Measurements from ENCODE around the gene GGCX.
"Not testable (repeated sequence)": the region's sequence is repeated elsewhere in the genome, so short reads cannot be mapped to it uniquely, and the experiment has no call there.

Gene GGCX

GRCh38 chr2:85561280-85562212 lies at the start of gene GGCX:
Gene GGCX, minus strand, starts transcription at chr2:85561493. Its CDS starts 65 bp downstream, at chr2:85561428.
- TF ChIP-seq CTCF (IDR thresholded peaks at IDR 0.05; ENCODE audit: control insufficient read depth, extremely low read depth, insufficient read depth): no peak
- DNase-seq (ENCODE audit: low read depth): peak; percentile 79

GRCh38 chr2:85607268-85608215 lies 46.2 kb upstream of the GGCX start:
- TF ChIP-seq CTCF (IDR thresholded peaks at IDR 0.05; ENCODE audit: control insufficient read depth, extremely low read depth, insufficient read depth): no peak
- DNase-seq (ENCODE audit: low read depth): no peak
- H3K4me3 ChIP-seq (ENCODE audit: low read depth, low read length): no peak overlapping the region

More at GRCh38 chr2:85561280-85562212, at the start of gene GGCX:
- peak within 1 kb of the TSS; percentile 95 for H3K4me3 ChIP-seq (ENCODE audit: low read depth, low read length)

GRCh38 chr2:85606116-85606455 lies 44.8 kb upstream of the GGCX start:
- DNase-seq (ENCODE audit: low read depth): no peak
- no peak overlapping the region for H3K4me3 ChIP-seq (ENCODE audit: low read depth, low read length)
- no peak for TF ChIP-seq CTCF (IDR thresholded peaks at IDR 0.05; ENCODE audit: control insufficient read depth, extremely low read depth, insufficient read depth)

GRCh38 chr2:85605406-85606115 lies 44.3 kb upstream of the GGCX start:
- no peak for DNase-seq (ENCODE audit: low read depth)
- TF ChIP-seq CTCF (IDR thresholded peaks at IDR 0.05; ENCODE audit: control insufficient read depth, extremely low read depth, insufficient read depth): no peak
- H3K4me3 ChIP-seq (ENCODE audit: low read depth, low read length): no peak overlapping the region

- no peak overlapping the region for H3K4me3 ChIP-seq (ENCODE audit: low read depth, low read length)
- DNase-seq (ENCODE audit: low read depth): no peak
- no peak for TF ChIP-seq CTCF (IDR thresholded peaks at IDR 0.05; ENCODE audit: control insufficient read depth, extremely low read depth, insufficient read depth)
These were observed 43.5 kb upstream of the GGCX start for GRCh38 chr2:85604568-85605339.

- DNase-seq (ENCODE audit: low read depth): not testable (repeated sequence)
- peak overlapping the region; percentile 81 for H3K4me3 ChIP-seq (ENCODE audit: low read depth, low read length)
These were observed 42.8 kb upstream of the GGCX start for GRCh38 chr2:85604133-85604444.

Data from LNCaP clone FGC (cell line).